Suppressor macrophage treated with lipopolysaccharide for 1 hour (primary cell): ENCODE measurements around the gene LRBA.
"Not testable (repeated sequence)": the region's sequence is repeated elsewhere in the genome, so short reads cannot be mapped to it uniquely, and the experiment has no call there.

Source experiments
- DNase-seq, 3 donors: peaks; one replicate each; pipeline ENCODE4 v3.0.0-alpha.2; 2020 to 2022

LRBA gene

GRCh38 chr4:150974252-150974640 lies 40.8 kb downstream of the LRBA start:
- DNase-seq = no peak

DNA sequence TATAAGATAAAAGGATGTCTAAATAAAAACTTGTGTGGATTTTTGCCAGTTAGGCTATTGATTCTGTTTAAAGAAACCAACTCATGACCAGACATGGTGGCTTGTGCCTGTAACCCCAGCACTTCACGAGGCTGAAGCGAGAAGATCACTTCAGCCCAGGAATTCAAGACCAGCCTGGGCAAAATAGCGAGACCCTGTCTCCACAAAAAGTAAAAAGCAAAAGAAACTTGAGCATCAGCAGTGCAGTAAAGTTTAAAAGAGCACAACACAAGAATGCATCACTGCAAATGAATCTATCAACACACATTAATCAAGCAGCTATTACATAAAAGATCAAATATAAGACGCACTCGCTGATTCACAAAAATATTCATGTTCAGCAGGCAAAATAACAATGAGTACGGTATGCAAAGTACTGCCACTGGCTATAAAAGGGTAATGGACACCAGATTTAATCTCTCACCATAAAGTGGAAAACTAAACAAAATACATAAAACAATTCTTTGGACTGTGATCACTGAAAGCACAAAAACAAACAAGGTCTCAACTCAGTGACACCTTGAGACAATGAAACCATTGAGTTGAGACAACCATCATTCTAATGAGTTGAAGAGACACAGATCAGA lies 41.3 kb downstream of the LRBA start:
- DNase-seq = no peak

GRCh38 chr4:150972592-150972991 lies 42.5 kb downstream of the LRBA start:
- no peak for DNase-seq

- no peak for DNase-seq
Measured at GRCh38 chr4:150971901-150972300, 43.2 kb downstream of the LRBA start.

GRCh38 chr4:150970685-150971151 lies 44.4 kb downstream of the LRBA start:
- DNase-seq = no peak

DNA sequence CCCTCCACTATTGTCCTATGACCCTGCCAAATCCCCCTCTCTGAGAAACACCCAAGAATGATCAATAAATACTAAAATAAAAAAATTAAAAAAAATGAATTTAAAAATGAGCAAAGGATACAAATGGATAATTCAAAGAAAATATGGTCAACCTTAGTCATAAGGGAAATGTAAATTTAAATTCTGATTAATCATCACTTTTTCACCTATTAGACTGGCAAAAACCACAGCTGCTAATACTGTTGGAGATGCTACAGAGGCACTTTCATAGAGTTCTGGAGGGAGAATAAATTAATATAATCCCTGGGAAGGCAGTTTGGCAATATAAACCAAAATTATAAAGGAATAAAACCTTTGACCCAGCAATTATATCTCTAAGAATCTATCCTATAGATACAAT lies 50.3 kb downstream of the LRBA start:
- DNase-seq = no peak

GRCh38 chr4:150963602-150964345 lies 51.3 kb downstream of the LRBA start:
- not testable (repeated sequence) for DNase-seq

- DNase-seq = peak in 1 of 3 donors; percentile 12
Measured at GRCh38 chr4:150962245-150962644, 52.8 kb downstream of the LRBA start.

DNA sequence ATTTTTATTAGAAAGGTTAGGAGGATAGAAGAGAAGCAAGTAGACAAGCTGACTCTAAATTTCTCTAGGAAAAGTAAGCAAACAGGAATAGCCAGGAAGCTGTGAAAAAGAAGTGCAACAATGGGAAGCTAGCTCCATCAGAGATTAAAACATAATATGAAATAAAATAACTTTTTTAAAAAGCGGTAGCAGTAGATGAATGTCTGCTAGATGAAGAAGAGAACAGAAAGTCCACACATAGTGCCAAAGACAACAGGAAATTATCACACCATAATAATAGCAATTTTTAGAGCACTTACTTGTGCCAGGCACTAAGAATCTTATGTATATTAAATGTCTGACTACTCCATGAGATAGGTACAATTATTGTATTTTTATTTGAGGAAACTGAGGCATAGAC lies 53.5 kb downstream of the LRBA start:
- DNase-seq = no peak

DNA sequence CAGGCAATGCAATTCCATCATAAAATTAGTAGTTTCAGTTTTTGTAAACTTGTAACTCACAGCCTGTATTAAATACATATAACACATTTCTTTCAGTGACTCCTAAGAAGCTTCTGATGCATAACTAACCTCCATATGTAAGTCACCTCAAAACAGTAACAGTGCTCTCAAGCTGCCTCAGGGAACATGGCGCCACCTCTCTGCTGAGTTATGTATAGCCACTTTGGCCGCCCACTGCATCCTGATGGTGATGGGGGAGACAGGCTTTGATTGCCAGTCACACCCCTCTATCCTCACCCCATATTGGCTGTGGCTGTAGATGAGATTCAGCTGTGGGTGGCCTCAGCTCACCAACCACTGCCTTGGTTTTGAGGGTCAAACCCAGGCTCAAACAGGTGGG lies 54.3 kb downstream of the LRBA start:
- DNase-seq = peak; percentile 48 to 61 (median 50)

GRCh38 chr4:150960079-150960478 lies 55.0 kb downstream of the LRBA start:
- peak in 2 of 3 donors; percentile 12 to 33 for DNase-seq

DNA sequence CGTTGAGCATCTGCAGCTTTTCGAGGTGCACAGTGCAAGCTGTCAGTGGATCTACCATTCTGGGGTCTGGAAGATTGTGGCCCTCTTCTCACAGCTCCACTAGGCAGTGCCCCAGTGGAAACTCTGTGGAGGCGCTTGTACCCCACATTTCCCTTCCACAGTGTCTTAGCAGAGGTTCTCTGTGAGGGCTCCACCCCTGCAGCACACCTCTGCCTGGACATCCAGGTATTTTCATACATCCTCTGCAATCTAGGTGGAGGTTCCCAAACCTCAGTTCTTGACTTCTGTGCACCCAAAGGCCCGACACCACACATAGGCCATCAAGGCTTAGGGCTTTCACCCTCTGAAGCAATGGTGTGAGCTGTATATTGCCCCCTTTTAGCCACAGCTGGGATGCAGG lies 57.1 kb downstream of the LRBA start:
- not testable (repeated sequence) for DNase-seq

DNA sequence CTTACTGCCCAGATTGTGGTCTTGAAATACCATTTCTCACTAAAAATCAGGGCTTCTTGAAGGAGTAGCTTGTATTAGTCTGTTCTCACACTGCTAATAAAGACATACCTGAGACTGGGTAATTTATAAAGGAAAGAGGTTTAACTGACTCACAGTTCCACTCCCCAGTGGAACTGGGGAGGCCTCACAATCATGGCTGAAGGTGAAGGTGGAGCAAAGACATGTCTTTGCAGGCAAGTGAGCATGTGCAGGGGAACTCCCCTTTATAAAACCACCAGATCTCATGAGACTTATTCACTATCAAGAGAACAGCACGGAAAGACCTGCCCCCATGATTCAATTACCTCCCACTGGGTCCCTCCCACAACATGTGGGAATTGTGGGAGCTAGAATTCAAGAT lies 58.0 kb downstream of the LRBA start:
- not testable (repeated sequence) for DNase-seq

DNA sequence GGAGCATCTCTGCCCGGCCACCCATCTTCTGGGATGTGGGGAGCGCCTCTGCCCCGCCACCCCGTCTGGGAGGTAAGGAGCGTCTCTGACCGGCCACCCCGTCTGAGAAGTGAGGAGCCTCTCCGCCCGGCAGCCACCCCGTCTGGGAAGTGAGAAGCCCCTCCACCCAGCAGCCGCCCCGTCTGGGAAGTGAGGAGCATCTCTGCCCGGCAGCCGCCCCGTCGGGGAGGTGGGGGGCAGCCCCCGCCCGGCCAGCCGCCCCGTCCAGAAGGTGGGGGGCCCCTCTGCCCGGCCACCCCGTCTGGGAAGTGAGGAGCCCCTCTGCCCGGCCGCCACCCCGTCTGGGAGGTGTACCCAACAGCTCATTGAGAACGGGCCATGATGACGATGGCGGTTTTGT lies 61.2 kb downstream of the LRBA start:
- DNase-seq = not testable (repeated sequence)

DNA sequence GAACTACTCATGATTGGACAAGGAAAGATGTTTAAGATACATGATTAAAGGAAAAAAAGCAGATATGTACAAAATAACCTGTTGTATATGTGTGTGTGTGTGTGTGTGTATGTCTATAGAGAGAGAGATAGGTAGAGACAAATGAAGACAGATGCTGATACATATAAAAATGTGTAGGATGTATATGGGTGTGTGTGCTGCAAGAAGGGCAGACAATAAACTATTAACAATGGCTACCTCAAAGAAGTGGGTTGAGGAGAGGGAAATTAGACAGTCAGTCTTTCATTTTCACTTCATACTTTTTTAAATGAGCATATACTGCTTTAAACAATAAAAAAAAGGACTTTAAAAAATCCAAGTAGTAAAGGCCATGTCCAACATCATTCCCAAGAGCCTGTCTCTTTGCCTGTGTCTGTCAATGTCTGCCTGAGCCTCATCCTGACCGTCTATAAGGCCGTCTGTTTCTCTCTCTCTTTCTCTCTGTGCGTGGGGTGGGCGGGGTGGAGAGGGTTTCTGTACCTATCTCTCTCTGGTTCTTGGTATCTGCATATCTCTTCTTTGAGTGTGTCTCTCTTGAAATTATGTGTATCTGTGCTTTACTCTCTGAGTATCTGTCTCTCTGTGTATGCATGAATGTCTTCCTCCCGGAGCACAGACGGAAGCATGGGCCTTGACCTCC lies 62.8 kb downstream of the LRBA start:
- no peak for DNase-seq

DNA sequence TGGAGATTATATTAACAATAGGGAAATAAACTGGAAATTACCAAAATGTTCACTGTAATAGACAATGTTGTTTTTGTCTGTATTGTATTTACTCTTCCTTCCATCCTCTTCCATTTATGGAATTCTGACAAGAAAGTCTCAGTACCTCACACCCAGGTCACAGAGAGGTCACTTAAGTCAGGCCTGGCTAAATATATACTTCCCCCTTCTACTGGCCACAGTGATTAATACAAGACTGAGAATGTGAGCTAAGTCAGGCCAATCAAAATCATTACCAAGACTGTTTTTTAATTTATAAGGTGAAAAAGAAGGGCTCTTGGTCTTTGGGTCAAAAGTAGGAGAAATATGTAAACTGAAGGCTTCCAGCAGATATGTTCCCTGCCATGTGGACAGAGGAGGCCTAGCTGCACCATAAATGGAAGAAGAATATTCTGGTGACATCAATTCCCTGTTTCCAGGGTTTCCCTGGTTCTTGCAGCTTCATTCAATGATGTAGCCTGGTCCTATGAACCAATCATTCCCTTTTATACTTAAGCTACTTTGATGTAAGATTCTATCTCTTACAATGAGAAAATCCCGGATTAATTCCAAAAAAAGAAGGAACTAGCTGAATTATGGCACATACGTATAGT lies 64.3 kb downstream of the LRBA start:
- DNase-seq = peak; percentile 24 to 52 (median 39)

DNA sequence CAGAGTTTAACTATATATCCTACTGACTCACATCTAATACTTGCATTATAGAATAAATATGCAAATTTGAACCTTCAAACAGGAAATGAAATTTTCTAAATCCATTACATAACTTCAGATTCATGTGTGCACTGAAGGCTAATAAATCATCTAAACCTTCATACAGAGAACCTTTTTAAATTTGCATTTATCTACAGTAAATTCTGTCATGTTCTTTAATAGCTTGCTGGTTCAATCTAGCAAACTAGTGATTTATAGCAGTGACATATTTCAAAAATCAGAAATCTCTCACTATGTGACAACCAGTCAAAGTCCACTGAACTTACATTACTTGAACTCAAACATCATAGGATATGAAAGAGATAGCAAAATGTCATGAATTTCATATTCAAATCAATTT lies 65.1 kb downstream of the LRBA start:
- no peak for DNase-seq

- DNase-seq = no peak
Measured at GRCh38 chr4:150949342-150949741, 65.7 kb downstream of the LRBA start.

DNA sequence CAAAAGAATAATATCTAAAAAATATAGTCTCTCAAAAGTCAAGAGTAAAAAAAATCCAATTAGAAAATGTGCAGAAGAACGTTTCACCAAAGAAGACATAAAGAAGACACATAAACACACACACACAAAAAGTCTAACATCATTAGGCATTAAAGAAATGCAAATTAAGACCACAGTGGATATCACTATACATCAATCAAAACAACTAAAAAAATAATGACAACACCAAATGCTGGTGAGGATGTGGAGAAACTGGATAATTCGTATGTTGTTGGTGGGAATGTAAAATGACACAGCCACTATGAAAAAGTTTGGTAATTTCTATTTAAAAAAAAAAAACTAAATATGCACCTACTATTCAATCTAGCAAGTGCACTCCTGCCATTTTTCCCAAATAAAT lies 66.4 kb downstream of the LRBA start:
- no peak for DNase-seq

DNA sequence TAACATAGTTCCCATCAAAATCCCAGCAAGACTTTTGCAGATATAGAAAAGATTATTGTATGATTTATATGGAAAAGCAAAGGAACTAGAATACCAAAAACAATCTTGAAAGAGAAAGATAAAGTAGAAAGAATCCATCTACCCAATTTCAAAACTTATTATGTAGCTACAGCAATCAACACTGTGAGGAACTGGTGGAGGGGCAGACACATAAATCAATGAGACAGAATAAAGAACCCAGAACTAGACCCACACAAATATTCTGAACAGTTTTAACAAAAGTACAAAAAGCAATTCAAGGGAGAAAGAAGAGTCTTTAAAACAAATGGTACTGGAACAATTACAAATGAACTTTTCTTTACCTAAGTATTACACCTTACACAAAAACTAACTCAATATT lies 67.0 kb downstream of the LRBA start:
- DNase-seq = no peak

DNA sequence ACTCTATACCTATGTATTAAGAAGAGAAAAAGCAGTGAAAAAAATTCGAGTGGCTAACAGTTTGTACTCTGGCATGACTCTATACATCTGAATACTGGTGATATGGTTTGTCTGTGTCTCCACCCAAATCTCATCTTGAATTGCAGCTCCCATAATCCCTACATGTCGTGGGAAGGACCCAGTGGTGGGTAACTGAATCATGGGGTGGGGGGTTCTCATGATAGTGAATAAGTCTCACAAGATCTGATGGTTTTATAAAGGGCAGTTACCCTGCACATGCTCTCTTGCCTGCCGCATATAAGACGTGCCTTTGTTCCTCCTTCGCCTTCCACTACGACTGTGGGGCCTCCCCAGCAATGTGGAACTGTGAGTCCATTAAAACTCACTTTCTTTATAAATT lies 70.4 kb downstream of the LRBA start:
- peak in 1 of 3 donors; percentile 16 for DNase-seq

DNA sequence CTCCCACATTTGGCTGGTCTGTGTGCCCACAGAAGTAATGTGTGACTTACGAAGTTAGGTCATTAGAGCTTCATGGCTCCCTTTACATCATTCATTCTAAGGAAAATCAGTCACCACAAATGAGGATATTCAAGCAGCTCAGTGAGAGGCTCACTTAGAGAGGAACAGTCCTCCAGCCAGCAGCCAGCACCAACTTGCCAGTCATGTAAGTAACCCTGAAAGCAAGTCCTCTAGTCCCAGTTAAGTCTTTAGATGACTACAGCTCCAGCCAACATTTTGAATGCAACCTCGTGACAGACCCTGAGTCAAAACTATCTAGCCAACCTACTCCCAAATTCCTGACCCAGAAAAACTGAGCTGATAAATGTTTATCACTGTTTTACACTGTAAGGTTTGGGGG lies 71.3 kb downstream of the LRBA start:
- DNase-seq = peak; percentile 31 to 59 (median 41)

- no peak for DNase-seq
Measured at GRCh38 chr4:150943126-150943525, 72.0 kb downstream of the LRBA start.

GRCh38 chr4:150942539-150942938 lies 72.5 kb downstream of the LRBA start:
- DNase-seq = no peak
